BLaER1 (cell line): ENCODE data around the gene EFL1.
A peak's percentile ranks its signal among the peaks of the same experiment; 100 is the strongest.
"Not testable (repeated sequence)": the region's sequence is repeated elsewhere in the genome, so short reads cannot be mapped to it uniquely, and the experiment has no call there.

ENCODE experiments used
- H3K27ac ChIP-seq: shearing (Covaris generic); formaldehyde crosslinking; 2 replicates; pipeline ENCODE4 v1.8.1; 2022
- H3K27me3 ChIP-seq: shearing (Covaris generic); formaldehyde crosslinking; 2 replicates; pipeline ENCODE4 v1.8.1; 2022
- H3K36me3 ChIP-seq: shearing (Covaris generic); formaldehyde crosslinking; 2 replicates; pipeline ENCODE4 v1.8.1; 2022
- H3K4me1 ChIP-seq: shearing (Covaris generic); formaldehyde crosslinking; 2 replicates; pipeline ENCODE4 v1.8.1; 2022
- H3K4me2 ChIP-seq: shearing (Covaris generic); formaldehyde crosslinking; 2 replicates; pipeline ENCODE4 v1.8.1; 2022
- H3K4me3 ChIP-seq: shearing (Covaris generic); formaldehyde crosslinking; 2 replicates; pipeline ENCODE4 v1.8.1; 2022
- H3K9ac ChIP-seq: shearing (Covaris generic); formaldehyde crosslinking; 2 replicates; pipeline ENCODE4 v1.8.1; 2022
- H3K9me3 ChIP-seq: shearing (Covaris generic); formaldehyde crosslinking; 2 replicates; pipeline ENCODE4 v1.8.1; 2022
- H4K20me1 ChIP-seq: shearing (Covaris generic); formaldehyde crosslinking; 2 replicates; pipeline ENCODE4 v1.8.1; 2022
- Cebpa-rat ChIP-seq: shearing (Covaris generic); IDR thresholded peaks from 2 replicates; pipeline ENCODE4 v1.8.1; 2022

The EFL1 gene

DNA sequence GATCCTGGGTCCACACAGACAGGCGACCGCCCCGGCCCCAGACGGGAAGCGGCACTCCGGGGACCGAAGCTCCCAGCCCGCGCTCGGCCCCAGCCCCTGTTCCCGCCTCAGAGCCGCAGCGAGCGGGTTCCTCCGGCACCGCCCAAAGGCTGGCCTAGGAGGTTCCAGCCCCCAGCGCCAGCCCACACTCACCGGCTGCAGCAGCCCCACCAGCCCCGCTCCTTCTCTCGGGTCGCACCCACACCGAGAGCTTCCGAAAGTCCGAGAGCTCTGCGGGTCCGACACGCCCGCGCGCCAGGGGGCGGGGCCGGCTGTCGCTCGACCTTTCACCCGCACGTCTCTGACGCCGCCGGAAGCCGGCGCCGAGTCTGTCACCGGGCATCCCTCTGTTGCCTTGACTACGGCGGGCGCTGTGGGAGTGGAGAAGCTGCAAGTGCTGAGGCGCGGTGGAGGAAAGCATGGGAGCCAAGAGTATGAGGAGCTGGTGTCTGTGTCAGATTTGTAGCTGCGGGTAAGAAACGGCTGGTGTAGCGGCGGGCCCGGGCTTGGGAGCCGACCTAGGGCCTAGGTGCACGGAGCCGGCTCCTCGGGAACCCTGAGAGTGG lies at the start of gene EFL1, which contains the start of gene SAXO2:
Gene EFL1, minus strand, starts transcription at position 313 of the 605 bp plus-strand sequence. CDS start 956 bp downstream, outside the sequence.
Gene SAXO2, plus strand, starts transcription at position 397 of the 605 bp plus-strand sequence. Its CDS starts 62 bp downstream, at position 459.
- Histone ChIP-seq H3K9ac (peak within 1 kb of the TSS; percentile 78), H3K4me3 (peak within 1 kb of the TSS; percentile 86), H4K20me1 (peaks cover 4% of the 10 kb centered on the region; the same call in 1 of the 2 replicates), H3K9me3 (no peaks in the 10 kb centered on the region), H3K4me1 (peaks cover 28% of the 10 kb centered on the region), H3K27ac (peak within 1 kb of the TSS; percentile 58), H3K27me3 (no peaks in the 10 kb centered on the region), H3K36me3 (peaks cover 21% of the 10 kb centered on the region), H3K4me2 (peak within 1 kb of the TSS; percentile 93)
- TF ChIP-seq Cebpa-rat, result no peak

DNA sequence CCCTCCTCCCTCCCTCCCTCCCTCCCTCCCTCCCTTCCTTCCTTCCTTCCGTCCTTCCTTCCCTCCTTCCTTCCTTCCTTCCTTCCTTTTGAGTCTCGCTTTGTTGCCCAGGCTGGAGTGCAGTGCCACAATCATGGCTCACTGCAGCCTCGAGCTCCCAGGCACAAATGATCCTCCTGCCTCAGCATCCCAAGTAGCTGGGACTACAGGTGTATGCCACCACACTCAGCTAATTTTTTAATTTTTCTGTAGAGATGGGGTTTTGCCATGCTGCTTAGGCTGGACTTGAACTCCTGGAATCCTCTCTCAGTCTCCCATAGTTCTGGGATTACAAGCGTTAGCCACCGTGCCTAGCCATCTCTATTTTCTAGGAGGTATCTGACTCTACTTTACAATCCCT lies 48.8 kb upstream of the EFL1 start:
- not testable (repeated sequence) for H3K36me3 ChIP-seq, H3K4me1 ChIP-seq, H3K4me2 ChIP-seq, H3K27me3 ChIP-seq, H3K9me3 ChIP-seq, H4K20me1 ChIP-seq, H3K27ac ChIP-seq, H3K9ac ChIP-seq, H3K4me3 ChIP-seq

DNA sequence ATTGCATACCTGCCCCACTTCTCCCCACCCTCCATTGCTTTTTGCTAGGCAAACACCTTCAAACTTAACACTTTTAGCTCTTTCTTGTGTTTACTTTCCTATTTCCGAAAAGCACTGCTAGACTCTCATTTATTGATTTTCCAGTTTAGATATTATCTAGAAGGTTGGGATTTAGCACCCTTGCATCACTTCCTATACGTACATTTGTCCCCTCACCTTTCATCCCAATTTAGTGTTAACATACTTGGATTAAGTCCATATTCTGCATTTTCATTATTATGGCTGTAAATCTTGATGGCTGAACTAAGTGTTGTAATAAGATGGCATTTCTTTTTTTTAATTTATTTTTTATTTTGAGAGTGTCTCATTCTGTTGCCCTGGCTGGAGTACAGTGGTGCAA lies 47.3 kb upstream of the EFL1 start:
- Histone ChIP-seq H3K27ac (no peak overlapping the region), H3K4me2 (no peak overlapping the region), H3K9ac (no peak overlapping the region), H3K4me1 (no peaks in the 10 kb centered on the region), H3K9me3 (peaks cover 4% of the 10 kb centered on the region; the same call in 1 of the 2 replicates), H3K27me3 (no peaks in the 10 kb centered on the region), H3K36me3 (no peaks in the 10 kb centered on the region), H4K20me1 (no peaks in the 10 kb centered on the region), H3K4me3 (no peak overlapping the region)
- no peak for TF ChIP-seq Cebpa-rat

DNA sequence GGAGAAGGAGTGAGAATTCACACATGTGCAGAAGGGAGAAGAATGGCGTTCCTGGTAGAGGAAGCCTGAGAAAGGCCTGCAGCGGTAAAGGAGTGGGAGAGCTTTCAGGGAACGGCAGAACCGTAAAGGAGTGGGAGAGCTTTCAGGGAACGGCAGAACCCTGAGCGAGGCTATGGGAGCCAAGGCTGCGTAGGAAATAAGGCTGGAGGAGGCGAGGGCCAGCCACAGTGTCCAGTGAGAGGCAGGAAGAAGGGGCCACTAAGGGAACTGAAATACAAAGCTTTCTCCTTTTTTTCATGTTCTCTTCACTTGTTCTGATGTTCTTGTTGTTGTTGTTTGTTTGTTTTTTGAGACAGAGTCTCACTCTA lies 45.2 kb upstream of the EFL1 start:
- TF ChIP-seq Cebpa-rat, result no peak
- no peaks in the 10 kb centered on the region for H3K27me3 ChIP-seq
- peaks cover 4% of the 10 kb centered on the region; the same call in 1 of the 2 replicates for H3K9me3 ChIP-seq

DNA sequence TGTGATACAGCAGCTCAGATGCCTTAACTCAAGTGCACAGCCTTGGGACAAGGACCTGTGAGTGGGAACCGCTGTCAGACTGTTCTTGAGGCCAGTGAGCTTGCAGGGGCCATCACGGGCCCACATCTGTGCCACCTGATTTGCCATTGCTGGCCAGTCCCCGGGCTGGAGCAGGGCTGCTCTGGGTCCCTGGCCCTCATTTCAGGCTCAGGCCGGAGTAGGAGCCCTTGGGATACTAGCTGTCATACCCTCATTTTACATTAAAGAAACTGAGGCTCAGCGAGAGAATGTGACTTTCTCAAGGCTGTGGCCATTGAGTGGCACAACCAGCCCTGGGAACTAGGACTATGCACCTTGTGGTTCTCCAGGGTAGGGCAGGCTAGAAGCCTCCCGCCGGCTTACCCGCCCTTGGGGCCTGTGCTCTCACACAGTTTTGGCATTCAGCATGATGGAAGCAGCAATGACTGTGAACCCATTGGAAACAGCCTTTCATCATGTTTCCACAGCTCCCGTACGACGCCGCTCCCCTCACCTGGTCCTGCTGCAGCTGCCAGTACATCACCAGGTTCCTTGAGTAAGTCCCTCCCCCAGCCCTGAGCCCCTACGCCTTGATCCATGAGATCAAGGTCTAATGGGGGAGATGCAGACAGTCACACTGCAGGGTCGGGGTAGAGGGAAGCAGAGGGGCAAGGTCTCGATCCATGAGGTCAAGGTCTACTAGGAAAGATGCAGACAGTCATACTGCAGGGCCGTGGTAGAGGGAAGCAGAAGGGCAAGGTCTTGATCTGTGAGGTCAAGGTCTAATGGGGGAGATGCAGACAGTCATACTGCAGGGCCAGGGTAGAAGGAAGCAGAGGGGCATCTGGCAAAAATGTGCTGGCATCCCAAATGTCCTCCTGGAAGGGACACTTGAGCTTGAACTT lies 44.5 kb upstream of the EFL1 start:
- no peak overlapping the region for H3K4me2 ChIP-seq
- H3K9me3 ChIP-seq, result peaks cover 4% of the 10 kb centered on the region; the same call in 1 of the 2 replicates
- H3K27me3 ChIP-seq, result no peaks in the 10 kb centered on the region
- H3K27ac ChIP-seq, result no peak overlapping the region
- H3K36me3 ChIP-seq, result no peaks in the 10 kb centered on the region
- H3K4me3 ChIP-seq, result no peak overlapping the region
- no peak for TF ChIP-seq Cebpa-rat
- no peak overlapping the region for H3K9ac ChIP-seq
- H4K20me1 ChIP-seq, result no peaks in the 10 kb centered on the region
- H3K4me1 ChIP-seq, result no peaks in the 10 kb centered on the region

More for the DNA sequence above, 45.2 kb upstream of the EFL1 start:
- no peak overlapping the region for H3K4me2 ChIP-seq
- no peaks in the 10 kb centered on the region for H3K36me3 ChIP-seq
- no peaks in the 10 kb centered on the region for H4K20me1 ChIP-seq
- H3K4me1 ChIP-seq, result no peaks in the 10 kb centered on the region
- no peak overlapping the region for H3K27ac ChIP-seq
- H3K4me3 ChIP-seq, result no peak overlapping the region
- H3K9ac ChIP-seq, result no peak overlapping the region

DNA sequence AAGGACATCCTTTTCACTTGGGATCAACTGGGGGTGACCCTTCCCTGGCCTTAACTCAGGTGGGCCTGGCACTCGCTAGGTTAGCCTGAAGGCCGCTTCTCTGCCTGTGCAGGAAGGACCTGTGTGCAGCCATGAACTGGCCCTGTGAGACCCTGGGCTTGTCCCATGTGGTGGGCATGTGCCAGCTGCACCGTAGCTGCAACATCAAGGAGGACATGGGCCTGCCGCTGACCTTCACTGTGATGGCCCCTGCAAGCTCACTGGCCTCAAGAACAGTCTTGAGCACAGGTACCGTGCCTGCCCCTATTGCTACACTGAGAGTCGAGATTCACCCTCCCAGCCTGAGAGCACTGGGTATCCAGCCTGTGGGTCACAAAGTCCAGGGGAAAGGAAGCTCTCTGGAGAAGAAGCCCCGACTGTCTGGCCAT lies 43.1 kb upstream of the EFL1 start:
- Histone ChIP-seq H3K9me3 (peaks cover 4% of the 10 kb centered on the region; the same call in 1 of the 2 replicates), H3K4me1 (no peaks in the 10 kb centered on the region), H4K20me1 (no peaks in the 10 kb centered on the region), H3K4me3 (no peak overlapping the region), H3K9ac (no peak overlapping the region), H3K4me2 (no peak overlapping the region), H3K27ac (no peak overlapping the region), H3K36me3 (no peaks in the 10 kb centered on the region), H3K27me3 (no peaks in the 10 kb centered on the region)
- no peak for TF ChIP-seq Cebpa-rat

DNA sequence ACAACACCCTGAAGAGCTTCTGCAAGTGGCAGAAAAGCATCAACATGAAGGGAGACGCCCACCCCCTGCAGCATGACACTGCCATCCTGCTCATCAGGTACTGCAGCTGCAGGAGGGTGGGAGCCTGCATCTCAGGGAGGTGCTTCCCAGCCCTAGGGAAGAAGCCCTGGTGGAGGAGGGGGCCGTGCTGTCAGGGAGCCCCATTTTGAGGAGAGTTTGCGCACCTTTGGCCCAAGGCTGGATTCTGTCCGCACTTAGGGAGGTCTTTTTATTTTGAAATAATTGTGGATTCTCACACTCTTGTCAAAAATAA lies 42.2 kb upstream of the EFL1 start:
- Histone ChIP-seq H3K4me3 (no peak overlapping the region), H3K27ac (no peak overlapping the region)
- no peak for TF ChIP-seq Cebpa-rat

DNA sequence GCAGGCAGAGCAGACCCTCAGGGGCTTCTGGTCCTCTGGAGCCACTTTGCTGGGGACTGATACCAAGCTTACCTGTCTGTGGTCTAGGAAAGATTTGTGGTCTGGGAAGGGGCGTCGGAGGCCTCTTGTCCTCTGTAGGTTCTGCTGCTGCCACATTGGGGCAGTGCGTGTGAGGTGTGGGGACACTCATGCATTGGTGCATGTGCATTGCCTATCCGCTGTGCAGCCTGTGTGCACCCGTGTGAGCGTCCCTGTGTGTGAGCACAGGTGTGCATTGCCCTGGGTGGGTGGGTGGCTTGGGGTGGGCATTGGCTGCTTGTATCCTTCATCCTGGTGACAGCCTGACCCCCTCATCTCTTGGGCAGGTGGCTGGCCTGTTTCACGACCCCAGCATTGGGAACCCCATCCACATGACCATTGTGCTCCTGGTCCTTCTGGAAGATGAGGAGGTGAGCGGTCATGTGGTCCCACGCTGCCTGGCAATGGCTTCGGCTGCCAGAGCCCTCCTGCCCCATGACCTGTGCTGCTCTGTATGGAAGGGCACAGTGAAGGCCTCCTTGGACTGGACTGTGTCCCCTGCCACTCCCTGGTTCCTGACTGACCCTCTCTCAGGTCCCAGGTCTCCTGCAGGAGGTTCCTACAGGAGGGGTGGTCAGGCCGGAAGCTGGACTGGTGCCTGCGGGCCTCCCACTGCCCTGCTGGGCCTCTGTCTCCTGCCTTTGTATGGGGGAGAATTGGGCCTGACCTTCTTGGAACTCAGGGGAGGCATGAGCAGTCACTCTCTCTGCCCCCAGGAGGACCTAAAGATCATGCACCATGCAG lies 41.6 kb upstream of the EFL1 start:
- H3K27ac ChIP-seq, result no peak overlapping the region
- no peaks in the 10 kb centered on the region for H4K20me1 ChIP-seq
- no peaks in the 10 kb centered on the region for H3K27me3 ChIP-seq
- no peak for TF ChIP-seq Cebpa-rat
- no peak overlapping the region for H3K4me3 ChIP-seq
- no peak overlapping the region for H3K4me2 ChIP-seq
- no peaks in the 10 kb centered on the region for H3K9me3 ChIP-seq
- no peaks in the 10 kb centered on the region for H3K4me1 ChIP-seq
- no peak overlapping the region for H3K9ac ChIP-seq
- no peaks in the 10 kb centered on the region for H3K36me3 ChIP-seq

More for the DNA sequence above, 42.2 kb upstream of the EFL1 start:
- H3K4me2 ChIP-seq, result no peak overlapping the region
- no peak overlapping the region for H3K9ac ChIP-seq
- H3K27me3 ChIP-seq, result no peaks in the 10 kb centered on the region
- no peaks in the 10 kb centered on the region for H4K20me1 ChIP-seq
- no peaks in the 10 kb centered on the region for H3K4me1 ChIP-seq
- no peaks in the 10 kb centered on the region for H3K9me3 ChIP-seq
- H3K36me3 ChIP-seq, result no peaks in the 10 kb centered on the region

DNA sequence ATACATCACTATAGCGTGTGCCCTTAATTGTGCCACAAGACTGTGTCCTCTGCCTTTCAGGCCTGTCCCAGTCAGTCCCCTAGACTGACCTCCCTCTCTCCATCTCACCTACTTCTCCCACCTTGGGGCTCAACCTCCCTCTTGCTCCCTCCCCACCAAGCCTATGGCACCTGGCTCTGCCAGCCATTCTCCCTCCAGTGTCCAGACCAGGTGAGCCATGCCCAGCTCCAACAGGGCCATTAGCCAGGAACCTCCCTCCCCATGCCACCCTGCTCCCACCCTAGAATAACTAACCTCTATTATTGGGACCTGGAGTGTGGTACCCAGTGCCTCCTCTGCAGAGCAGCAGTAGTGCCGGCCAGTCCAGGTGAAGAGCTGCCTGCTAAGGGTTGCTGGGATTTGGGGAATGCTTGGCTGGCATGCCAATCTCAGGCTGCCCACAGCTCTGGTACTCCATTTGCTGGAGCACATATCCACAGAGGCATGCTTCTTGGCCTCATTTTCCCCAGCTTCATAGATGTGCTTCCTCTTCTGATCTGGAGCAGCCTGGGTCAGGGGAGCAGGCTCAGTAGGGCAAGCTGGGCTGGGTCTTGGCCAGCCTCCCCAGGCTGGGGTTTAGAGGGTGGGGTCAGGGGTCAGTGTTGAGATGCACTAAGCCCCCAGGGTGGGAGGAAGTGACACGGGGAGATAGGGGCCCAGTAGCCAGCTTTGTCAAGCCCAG lies 38.9 kb upstream of the EFL1 start:
- H3K9me3 ChIP-seq, result no peaks in the 10 kb centered on the region
- TF ChIP-seq Cebpa-rat, result no peak
- H3K4me2 ChIP-seq, result no peak overlapping the region
- 0 out of 2 replicates have a peak, but pooled peaks cover 5% of the 10 kb centered on the region for H3K27me3 ChIP-seq
- no peak overlapping the region for H3K27ac ChIP-seq
- H3K4me1 ChIP-seq, result no peaks in the 10 kb centered on the region
- H4K20me1 ChIP-seq, result no peaks in the 10 kb centered on the region
- H3K9ac ChIP-seq, result no peak overlapping the region
- no peaks in the 10 kb centered on the region for H3K36me3 ChIP-seq
- no peak overlapping the region for H3K4me3 ChIP-seq
